Effector memory CD8-positive, alpha-beta T cell (primary cell): ENCODE measurements around the gene AKR7A2.

Source experiments
- ATAC-seq: fragments of 150-1000 bp; cut with Tn5 transposase; replicated peaks from 2 replicates; pipeline ENCODE4 v1.10.0; 2021; ENCODE audit warnings: mild to moderate bottlenecking, moderate library complexity
- DNase-seq, 3 experiments: peaks; one replicate each; pipeline ENCODE4 v3.0.0; 2021
- H3K27ac Mint-ChIP-seq, 2 donors: one replicate each; pipeline ENCODE4 v1.8.0; 2022; ENCODE audit warnings: mild to moderate bottlenecking in 2 of 2, mixed read lengths in 2 of 2, moderate library complexity in 2 of 2
- H3K27me3 Mint-ChIP-seq, 2 donors: one replicate each; pipeline ENCODE4 v1.8.0; 2022; ENCODE audit warnings: mixed read lengths in 2 of 2
- H3K36me3 Mint-ChIP-seq: one replicate; pipeline ENCODE4 v1.8.0; 2022; ENCODE audit warnings: mild to moderate bottlenecking, moderate library complexity, mixed read lengths; ENCODE audit not compliant: insufficient read depth
- H3K4me1 Mint-ChIP-seq, 2 donors: one replicate each; pipeline ENCODE4 v1.8.0; 2022; ENCODE audit warnings: low read depth in 2 of 2, mixed read lengths in 2 of 2
- H3K4me3 Mint-ChIP-seq, 2 donors: one replicate each; pipeline ENCODE4 v1.8.0; 2022; ENCODE audit warnings: mild to moderate bottlenecking in 2 of 2, mixed read lengths in 2 of 2, moderate library complexity in 2 of 2
- H3K9me3 Mint-ChIP-seq, 2 donors: one replicate each; pipeline ENCODE4 v1.8.0; 2022; ENCODE audit warnings: mixed read lengths in 2 of 2

The AKR7A2 gene

DNA sequence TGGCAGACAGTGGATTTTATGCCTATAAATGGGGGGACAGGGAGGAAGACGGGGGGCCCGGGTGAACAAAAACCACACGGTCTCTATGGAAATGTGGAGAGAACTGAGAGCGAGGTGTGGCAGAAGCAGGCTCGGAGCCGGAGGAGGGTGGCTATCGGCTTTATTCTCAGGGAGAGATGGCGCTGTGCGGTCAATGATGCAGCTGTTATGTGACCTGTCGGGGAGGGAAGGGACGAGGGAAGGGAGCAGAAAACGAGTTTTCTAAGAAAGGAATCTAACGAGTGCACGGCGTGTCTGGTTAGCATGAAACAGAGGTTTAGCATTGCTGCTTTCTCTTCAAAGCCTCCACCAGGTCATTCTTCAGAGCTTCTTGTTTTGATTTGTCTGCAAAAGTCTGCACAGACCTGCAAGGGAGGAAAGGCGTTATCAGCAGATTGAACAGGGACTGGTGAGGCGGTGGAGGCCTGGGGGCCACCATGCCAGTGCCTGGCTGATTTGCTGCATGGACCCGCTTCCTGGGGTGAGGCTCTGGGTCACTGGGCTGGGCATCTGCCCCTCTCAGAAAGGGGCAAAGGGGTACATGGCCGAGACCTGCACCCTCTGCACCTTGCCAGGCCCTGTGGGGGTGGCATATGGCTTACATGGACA, 27.4 kb upstream of the AKR7A2 start:
- no peaks in the 10 kb centered on the region for H3K9me3 Mint-ChIP-seq
- no peak overlapping the region for H3K27ac Mint-ChIP-seq
- no peak overlapping the region for H3K4me3 Mint-ChIP-seq
- DNase-seq, result no peak
- H3K4me1 Mint-ChIP-seq, result peaks cover 3 to 10% of the 10 kb centered on the region in 2 donors
- H3K36me3 Mint-ChIP-seq, result peaks cover 61% of the 10 kb centered on the region
- no peaks in the 10 kb centered on the region for H3K27me3 Mint-ChIP-seq
- ATAC-seq, result no peak

DNA sequence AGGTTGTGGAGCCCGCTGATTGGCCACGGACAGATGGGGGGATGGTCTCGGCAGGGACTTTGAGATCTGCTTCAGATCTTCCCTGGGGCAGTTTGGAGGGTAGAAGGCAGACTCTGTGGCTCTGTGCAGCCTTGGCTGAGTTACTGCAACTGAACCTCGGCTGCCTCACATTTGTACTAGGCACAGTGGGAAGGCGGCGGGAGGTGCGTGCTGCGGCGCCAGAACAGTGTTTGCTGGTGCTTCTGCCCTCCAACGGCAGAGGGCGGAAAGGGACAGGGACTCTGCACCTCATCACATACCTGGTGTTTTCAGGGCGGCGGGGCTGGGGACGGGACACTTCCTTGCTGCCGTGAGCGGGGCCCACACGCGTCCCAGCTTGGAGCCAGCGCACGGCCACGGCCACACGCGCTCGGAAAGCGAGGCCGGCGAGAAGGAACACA, 26.4 kb upstream of the AKR7A2 start:
- H3K27ac Mint-ChIP-seq, result no peak overlapping the region
- peaks cover 3 to 10% of the 10 kb centered on the region in 2 donors for H3K4me1 Mint-ChIP-seq
- no peaks in the 10 kb centered on the region for H3K27me3 Mint-ChIP-seq
- H3K4me3 Mint-ChIP-seq, result no peak overlapping the region
- DNase-seq (no peak), ATAC-seq (no peak)
- H3K9me3 Mint-ChIP-seq, result no peaks in the 10 kb centered on the region
- H3K36me3 Mint-ChIP-seq, result peaks cover 57% of the 10 kb centered on the region

DNA sequence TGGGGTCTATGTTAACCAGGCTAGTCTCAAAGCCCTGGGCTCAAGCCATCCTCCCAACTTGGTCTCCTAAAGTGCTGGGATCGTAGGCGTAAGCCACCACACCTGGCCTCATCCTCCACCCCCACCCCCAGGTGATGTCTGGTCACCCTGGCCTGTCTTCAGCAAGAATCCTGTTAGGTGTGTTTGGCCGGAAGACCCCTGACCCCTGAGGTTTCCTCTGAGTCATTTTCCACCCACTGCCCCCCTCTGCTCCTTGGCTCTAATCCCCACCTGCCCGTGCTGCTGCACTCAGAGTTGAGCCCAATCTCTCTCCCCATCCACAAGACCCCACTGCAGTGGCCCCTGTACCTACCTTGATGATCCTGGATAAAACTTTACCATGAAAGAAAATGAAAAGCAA, 25.3 kb upstream of the AKR7A2 start:
- no peak for DNase-seq
- no peak for ATAC-seq
- H3K4me3 Mint-ChIP-seq, result no peak overlapping the region

DNA sequence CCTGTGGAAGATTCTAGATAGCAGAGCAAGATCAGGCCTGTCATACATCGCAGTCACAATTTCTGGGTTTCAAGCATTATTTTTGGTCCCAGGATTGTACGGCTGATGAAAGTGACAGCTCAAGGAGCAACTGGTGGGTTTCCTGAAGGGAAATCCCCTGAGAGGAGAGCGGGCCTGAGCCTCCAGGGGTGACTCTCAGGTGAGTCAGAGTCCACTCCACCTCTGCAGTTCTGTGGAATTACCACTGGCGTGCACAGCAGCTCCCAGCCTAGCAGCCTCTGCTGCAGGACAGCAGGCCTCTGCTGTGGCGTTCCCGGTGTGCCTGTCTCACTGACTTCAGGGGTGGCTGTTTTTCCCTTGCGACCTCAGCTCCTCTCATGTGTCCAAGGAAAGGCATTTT, 24.6 kb upstream of the AKR7A2 start:
- peaks cover 49% of the 10 kb centered on the region for H3K36me3 Mint-ChIP-seq
- peak; percentile 23 for ATAC-seq

More for the DNA sequence above, 25.3 kb upstream of the AKR7A2 start:
- Mint-ChIP-seq H3K36me3 (peaks cover 47% of the 10 kb centered on the region), H3K9me3 (no peaks in the 10 kb centered on the region), H3K4me1 (peaks cover 3 to 6% of the 10 kb centered on the region in 2 donors), H3K27me3 (no peaks in the 10 kb centered on the region), H3K27ac (peak overlapping the region in 1 of 2 donors; percentile 71)

DNA sequence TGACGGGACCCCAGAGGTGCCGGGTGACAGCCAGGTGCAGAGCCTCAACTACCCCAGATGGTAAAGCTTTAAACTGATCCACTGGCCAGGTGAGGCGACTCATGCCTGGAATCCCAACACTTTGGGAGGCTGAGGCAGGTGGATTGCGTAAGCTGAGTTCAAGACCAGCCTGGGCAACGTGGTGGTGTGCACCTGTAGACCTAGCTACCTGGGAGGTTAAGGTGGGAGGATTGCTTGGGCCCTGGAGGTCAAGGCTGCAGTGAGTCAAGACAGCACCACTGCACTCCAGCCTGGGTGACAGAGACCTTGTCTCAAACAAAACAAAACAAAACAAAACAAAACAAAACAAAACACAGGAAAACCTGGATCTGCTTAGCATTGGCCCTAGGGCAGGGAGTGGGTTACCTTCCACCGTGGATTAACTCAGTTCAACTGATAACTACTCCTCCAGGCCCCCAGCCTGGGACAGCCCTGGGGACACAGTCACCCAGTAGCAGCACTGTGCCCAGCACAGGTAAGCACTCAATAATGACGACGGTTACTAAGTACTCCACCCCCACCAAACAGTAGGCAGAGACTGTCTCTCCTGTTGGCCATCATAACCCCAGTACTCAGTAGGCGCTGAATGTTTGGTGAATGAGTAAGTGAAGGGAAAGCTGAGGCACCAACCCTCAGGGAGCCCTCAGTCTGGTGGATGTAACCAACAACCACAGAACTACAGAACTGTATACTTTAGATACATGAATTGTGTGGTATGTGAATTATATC, 21.8 kb upstream of the AKR7A2 start:
- ATAC-seq, result no peak
- H3K4me3 Mint-ChIP-seq, result no peak overlapping the region
- no peaks in the 10 kb centered on the region for H3K27me3 Mint-ChIP-seq
- no peak for DNase-seq
- H3K4me1 Mint-ChIP-seq, result peaks cover 0 to 2% of the 10 kb centered on the region in 2 donors
- no peak overlapping the region for H3K27ac Mint-ChIP-seq
- no peaks in the 10 kb centered on the region for H3K9me3 Mint-ChIP-seq
- H3K36me3 Mint-ChIP-seq, result peaks cover 43% of the 10 kb centered on the region

More for the DNA sequence above, 24.6 kb upstream of the AKR7A2 start:
- H3K4me1 Mint-ChIP-seq, result peaks cover 0 to 3% of the 10 kb centered on the region in 2 donors
- H3K27me3 Mint-ChIP-seq, result no peaks in the 10 kb centered on the region
- peak overlapping the region; percentile 68 to 71 for H3K27ac Mint-ChIP-seq
- H3K4me3 Mint-ChIP-seq, result no peak overlapping the region
- no peaks in the 10 kb centered on the region for H3K9me3 Mint-ChIP-seq
- DNase-seq, result no peak

DNA sequence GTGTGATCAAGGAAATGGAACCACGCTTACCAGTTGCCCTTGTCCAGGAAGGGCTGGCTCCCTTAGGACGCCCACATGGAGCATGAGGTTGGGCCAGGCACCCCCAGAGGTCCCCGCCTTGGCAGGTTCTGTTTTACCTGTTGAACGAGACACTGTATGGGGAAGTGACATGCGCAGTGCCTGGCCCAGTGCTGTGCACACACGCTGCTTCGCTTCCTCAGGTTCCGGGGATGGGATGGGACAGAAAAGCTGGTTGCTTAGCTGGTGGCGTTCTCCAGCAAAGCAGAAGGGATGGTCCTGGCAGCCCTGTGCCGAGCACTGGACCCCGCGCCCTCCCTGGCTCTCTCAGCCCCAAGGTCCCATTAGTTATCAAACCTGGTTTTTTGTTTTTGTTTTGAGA, 20.9 kb upstream of the AKR7A2 start:
- no peak overlapping the region for H3K27ac Mint-ChIP-seq
- no peaks in the 10 kb centered on the region for H3K9me3 Mint-ChIP-seq
- peaks cover 0 to 2% of the 10 kb centered on the region in 2 donors for H3K4me1 Mint-ChIP-seq
- ATAC-seq, result no peak
- no peak for DNase-seq
- H3K36me3 Mint-ChIP-seq, result peaks cover 42% of the 10 kb centered on the region
- no peak overlapping the region for H3K4me3 Mint-ChIP-seq
- no peaks in the 10 kb centered on the region for H3K27me3 Mint-ChIP-seq

DNA sequence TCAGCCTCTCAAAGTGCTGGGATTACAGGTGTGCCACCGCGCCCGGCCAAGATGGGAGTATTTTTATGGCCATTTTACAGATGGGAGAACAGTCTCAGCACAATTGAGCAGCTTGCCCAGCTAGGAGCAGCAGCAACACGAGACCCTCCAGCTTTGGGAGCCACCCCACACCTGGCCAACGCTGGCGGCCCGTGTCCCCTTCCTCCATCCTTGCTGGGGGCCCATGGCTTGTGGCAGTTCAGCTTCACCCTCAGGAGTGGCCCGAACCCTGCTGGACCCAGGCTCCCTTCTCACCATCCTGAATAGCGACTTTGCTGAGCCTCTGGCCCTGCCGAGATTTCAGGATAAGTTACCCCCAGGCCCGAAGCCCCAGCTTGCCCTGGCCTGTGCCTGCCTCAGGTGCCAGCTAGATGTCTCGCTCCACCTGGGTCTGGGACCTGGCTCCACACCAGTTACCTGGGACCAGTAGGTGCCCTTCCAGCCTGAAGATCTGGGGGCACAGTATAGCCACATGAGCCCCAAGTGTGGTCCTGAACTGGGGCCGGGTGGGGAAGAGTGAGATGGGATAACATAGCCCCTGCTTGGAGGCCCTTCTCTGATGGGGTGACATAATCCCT, 19.4 kb upstream of the AKR7A2 start:
- H3K27me3 Mint-ChIP-seq, result no peaks in the 10 kb centered on the region
- no peak for ATAC-seq

DNA sequence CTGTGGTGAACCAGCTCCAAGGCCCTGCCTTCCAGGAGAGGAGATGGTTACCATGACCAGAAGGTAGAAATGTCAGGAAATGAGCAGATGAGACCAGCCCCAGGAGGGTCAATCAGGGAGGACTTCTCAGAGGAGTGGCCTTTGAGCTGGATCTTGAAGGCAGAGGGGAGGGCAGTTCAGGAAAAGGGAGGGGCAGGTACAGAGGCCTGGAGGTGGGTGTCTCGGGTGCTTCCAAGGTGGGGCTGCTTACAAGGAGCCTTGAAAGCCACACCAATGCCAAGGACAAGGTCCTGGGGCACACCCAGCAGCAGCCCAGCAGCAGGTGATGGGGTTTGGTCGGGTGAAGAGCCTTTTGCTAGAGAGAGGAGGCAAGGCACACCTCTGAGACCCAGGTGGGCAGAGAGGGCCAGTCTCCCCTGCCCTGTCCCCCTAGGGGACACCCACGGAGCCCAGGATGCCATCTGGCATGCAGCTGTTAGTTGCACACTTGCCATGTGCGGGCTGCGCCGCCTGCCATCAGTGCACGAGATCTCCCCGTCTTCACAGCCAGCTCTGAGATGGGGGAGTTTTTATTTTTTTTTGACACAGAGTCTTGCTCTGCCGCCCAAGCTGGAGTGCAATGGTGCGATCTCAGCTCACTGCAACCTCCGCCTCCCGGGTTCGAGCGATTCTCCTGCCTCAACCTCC, 18.6 kb upstream of the AKR7A2 start:
- Mint-ChIP-seq H3K27me3 (no peaks in the 10 kb centered on the region), H3K27ac (peak overlapping the region; percentile 49 to 65), H3K4me1 (no peaks in the 10 kb centered on the region), H3K9me3 (no peaks in the 10 kb centered on the region), H3K4me3 (peak overlapping the region in 1 of 2 donors; percentile 29), H3K36me3 (peaks cover 45% of the 10 kb centered on the region)
- DNase-seq (no peak), ATAC-seq (no peak)

More for the DNA sequence above, 19.4 kb upstream of the AKR7A2 start:
- Mint-ChIP-seq H3K27ac (peak overlapping the region in 1 of 2 donors; percentile 49), H3K9me3 (no peaks in the 10 kb centered on the region), H3K4me1 (peaks cover 0 to 2% of the 10 kb centered on the region in 2 donors), H3K36me3 (peaks cover 45% of the 10 kb centered on the region), H3K4me3 (no peak overlapping the region)
- no peak for DNase-seq

DNA sequence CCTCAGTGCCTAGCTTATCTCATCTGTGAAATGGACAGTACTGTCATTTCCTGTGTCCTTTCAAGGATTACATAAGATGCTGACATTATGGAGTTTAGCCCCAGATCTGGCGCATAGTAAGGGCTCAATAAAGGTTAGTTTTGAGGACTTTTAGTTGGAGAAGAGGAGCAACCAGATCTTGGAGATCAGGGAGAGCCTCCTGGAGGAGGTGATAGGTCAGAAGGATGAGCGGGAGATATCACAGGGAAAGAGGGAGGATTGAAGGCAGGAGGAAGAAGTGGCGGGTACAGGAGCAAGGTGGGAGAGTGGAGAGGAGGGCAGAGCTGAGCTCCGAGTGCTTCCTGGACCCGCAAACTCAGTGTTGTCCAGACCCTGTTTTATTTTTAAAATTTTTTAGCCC, 17.7 kb upstream of the AKR7A2 start:
- ATAC-seq (no peak), DNase-seq (no peak)
- H3K27ac Mint-ChIP-seq, result peak overlapping the region; percentile 65 to 87
- H3K4me3 Mint-ChIP-seq, result no peak overlapping the region
- no peaks in the 10 kb centered on the region for H3K9me3 Mint-ChIP-seq
- H3K4me1 Mint-ChIP-seq, result no peaks in the 10 kb centered on the region
- H3K27me3 Mint-ChIP-seq, result no peaks in the 10 kb centered on the region
- peaks cover 47% of the 10 kb centered on the region for H3K36me3 Mint-ChIP-seq

DNA sequence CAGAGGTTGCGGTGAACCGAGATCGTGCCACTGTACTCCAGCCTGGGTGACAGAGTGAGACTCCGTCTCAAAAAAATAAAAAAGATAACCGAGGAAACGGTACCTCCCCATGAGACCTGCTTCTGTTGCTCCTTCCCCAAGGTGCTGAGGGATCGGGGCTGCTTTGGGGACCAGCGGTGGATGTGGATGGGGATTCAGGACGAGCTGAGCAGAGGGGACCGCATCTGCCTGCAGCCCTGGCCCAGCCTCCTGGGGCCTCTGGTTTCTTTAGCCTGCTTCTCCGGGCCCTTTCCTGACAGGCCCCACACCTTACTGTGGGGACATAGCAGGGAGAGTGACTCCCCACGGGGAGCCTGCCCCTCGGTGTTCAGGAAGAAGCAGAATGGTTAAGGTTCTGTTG, 17.2 kb upstream of the AKR7A2 start:
- H3K27me3 Mint-ChIP-seq, result no peaks in the 10 kb centered on the region
- no peaks in the 10 kb centered on the region for H3K9me3 Mint-ChIP-seq
- no peak for DNase-seq
- peak overlapping the region; percentile 65 to 87 for H3K27ac Mint-ChIP-seq
- no peaks in the 10 kb centered on the region for H3K4me1 Mint-ChIP-seq
- H3K4me3 Mint-ChIP-seq, result no peak overlapping the region
- peaks cover 51% of the 10 kb centered on the region for H3K36me3 Mint-ChIP-seq
- no peak for ATAC-seq

DNA sequence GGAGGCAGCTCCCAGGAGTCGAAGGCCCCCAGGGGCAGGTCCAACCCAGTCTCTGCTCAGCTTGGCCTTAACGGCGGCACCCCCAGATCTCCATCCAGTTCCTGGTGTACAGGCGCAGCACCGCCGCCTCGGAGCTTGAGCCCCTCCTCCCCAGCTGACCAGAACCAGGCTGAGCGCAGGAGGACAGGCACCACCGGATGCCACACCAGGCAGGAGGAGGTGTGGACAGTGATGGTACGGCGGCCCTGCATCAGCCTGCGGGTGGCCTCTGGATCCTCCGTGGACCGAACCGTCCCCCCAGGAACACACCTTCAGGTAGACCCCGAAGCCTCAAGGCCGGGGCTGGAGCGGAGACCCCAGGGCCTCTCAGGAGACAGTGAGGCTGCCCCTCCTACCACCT, 16.5 kb upstream of the AKR7A2 start:
- Mint-ChIP-seq H3K9me3 (no peaks in the 10 kb centered on the region), H3K27me3 (no peaks in the 10 kb centered on the region), H3K4me1 (no peaks in the 10 kb centered on the region), H3K4me3 (no peak overlapping the region), H3K36me3 (peaks cover 57% of the 10 kb centered on the region), H3K27ac (peak overlapping the region in 1 of 2 donors; percentile 87)
- ATAC-seq (no peak), DNase-seq (no peak)

DNA sequence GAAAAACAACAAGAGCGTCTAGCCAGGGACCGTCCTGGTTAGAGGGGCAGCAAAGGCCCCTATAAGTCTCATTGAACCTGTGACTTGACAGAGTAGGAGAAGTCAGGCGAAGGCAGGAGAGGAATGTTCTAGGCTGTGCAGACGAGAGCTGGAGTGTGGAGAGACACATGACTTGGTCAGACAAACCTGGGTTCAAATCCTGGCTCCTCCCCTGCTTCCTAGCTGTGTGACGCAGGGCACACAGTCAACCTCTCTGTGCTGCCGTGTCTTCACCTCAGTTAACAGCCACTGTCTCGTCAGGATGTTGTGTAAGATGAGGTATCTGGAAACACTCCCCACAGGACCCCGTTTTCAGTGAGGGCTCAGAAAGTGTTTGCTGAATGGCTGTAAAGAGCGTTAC, 15.8 kb upstream of the AKR7A2 start:
- Mint-ChIP-seq H3K4me1 (no peaks in the 10 kb centered on the region), H3K27ac (peak overlapping the region in 1 of 2 donors; percentile 87), H3K9me3 (no peaks in the 10 kb centered on the region), H3K36me3 (peaks cover 62% of the 10 kb centered on the region), H3K4me3 (no peak overlapping the region), H3K27me3 (no peaks in the 10 kb centered on the region)
- DNase-seq, result no peak
- ATAC-seq, result no peak

DNA sequence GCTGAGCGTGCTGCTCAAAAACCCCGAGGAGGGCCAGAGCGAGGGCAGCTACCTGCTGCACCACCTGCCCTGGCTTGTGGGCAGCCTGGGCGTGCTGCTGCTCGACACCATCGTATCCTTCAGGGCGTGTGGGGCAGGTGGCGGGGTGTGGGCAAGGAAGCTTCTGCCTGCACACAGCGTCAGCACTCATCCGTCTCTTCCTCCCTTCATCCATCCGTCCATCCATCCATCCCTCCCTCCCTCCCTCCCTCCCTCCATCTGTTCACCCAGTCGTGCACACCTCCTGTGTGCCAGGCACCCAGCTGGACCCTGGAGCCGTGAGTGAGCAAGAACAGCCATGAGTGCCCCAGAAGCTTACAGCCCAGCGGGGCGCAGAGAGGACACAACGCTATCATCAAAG, 15.4 kb upstream of the AKR7A2 start:
- peaks cover 65% of the 10 kb centered on the region for H3K36me3 Mint-ChIP-seq
- ATAC-seq (no peak), DNase-seq (no peak)
- peaks cover 1 to 2% of the 10 kb centered on the region in 2 donors for H3K4me1 Mint-ChIP-seq
- H3K27ac Mint-ChIP-seq, result peak overlapping the region in 1 of 2 donors; percentile 87
- H3K4me3 Mint-ChIP-seq, result no peak overlapping the region
- no peaks in the 10 kb centered on the region for H3K27me3 Mint-ChIP-seq
- H3K9me3 Mint-ChIP-seq, result no peaks in the 10 kb centered on the region
